Activated CD4-positive, alpha-beta T cell treated with anti-CD3 and anti-CD28 coated beads, Interleukin-2, amount 10 ng/mL, durations not matched to agents 24 days and 14 days (primary cell): ENCODE data around the gene PLXNA4. TPM values are rescaled to one million over a fixed set of nuclear protein-coding genes. Genes with fewer than 3 reads are reported as not detected.
A peak's percentile ranks its signal among the peaks of the same experiment; 100 is the strongest.

ENCODE experiments used
- DNase-seq: peaks from one replicate; pipeline ENCODE4 v3.0.0; 2022
- H3K27ac Mint-ChIP-seq: one replicate; pipeline ENCODE4 v1.8.0; 2022; ENCODE audit warnings: mild to moderate bottlenecking, mixed read lengths
- H3K27me3 Mint-ChIP-seq: one replicate; pipeline ENCODE4 v1.8.0; 2022; ENCODE audit warnings: mixed read lengths
- H3K36me3 Mint-ChIP-seq: one replicate; pipeline ENCODE4 v1.8.0; 2022; ENCODE audit warnings: low read depth, mild to moderate bottlenecking, mixed read lengths
- H3K4me1 Mint-ChIP-seq: one replicate; pipeline ENCODE4 v1.8.0; 2021; ENCODE audit warnings: mixed read lengths
- H3K4me3 Mint-ChIP-seq: one replicate; pipeline ENCODE4 v1.8.0; 2022; ENCODE audit warnings: mild to moderate bottlenecking, moderate library complexity, mixed read lengths
- H3K9me3 Mint-ChIP-seq: one replicate; pipeline ENCODE4 v1.8.0; 2021; ENCODE audit warnings: mixed read lengths
- intact Hi-C: fragments of 100-400 bp; cut with micrococcal nuclease; formaldehyde crosslinking; loops from one replicate; pipeline ENCODE4 v1.15.1; 2023
- total RNA-seq: library from RNA; stranded (reverse); gene quantifications from 2 replicates; pipeline ENCODE4 v1.2.3, GENCODE V29; 2022

The PLXNA4 gene
- total RNA-seq, 1 donor from 2014 or later, result 0.70 TPM

DNA sequence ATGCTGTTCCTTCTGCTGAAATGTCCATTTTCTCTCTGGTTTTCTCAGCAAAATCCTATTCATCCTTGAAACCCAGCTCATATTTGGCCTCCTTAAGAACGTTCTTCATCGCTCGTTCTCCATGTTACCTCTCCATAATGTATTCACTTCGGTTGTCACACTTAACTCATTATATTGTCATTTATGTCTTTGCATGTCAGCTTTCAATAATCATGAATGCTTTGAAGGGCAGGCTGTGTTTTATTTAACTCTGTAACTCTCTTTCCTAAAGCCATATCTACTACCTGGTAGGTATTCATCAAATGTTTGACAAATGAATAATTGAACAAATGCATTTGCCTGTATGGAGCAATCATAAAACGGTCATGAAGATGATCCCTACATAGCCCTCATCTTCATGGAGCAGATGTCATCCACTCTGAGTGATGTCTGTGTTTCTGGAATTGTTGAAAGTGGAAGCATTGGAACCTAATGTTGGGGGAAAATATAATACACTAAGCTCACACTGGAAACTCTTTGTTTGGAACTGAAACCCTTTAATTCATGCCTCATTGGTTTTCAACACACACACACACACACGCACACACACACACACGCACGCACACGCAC lies 303.4 kb downstream of the PLXNA4 start:
- H3K36me3 Mint-ChIP-seq, result no peaks in the 10 kb centered on the region
- no peak overlapping the region for H3K4me3 Mint-ChIP-seq
- H3K27me3 Mint-ChIP-seq, result peaks cover 2% of the 10 kb centered on the region
- no peak for DNase-seq
- no peaks in the 10 kb centered on the region for H3K4me1 Mint-ChIP-seq
- H3K27ac Mint-ChIP-seq, result no peak overlapping the region
- intact Hi-C loops, result no loop called here
- H3K9me3 Mint-ChIP-seq, result no peaks in the 10 kb centered on the region

DNA sequence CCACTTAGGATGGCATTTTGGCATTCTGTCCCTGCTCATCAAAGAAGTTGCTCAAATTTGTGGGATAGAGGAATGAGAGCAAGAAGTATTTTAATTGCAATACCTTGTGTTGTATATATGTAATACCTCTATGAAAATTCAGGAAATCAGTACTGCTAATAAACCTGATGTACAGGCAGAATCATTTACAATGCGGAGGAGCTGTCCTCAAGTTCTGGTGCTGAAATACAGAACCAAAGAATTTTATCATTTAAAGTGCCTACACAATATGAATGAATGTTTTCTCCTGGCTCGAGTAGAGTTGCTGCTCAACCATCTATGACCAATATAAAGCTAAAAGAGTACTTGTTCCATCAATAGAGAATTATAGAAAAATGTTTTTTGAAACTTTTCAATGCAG lies 305.8 kb downstream of the PLXNA4 start:
- no peak overlapping the region for H3K27ac Mint-ChIP-seq
- no peaks in the 10 kb centered on the region for H3K9me3 Mint-ChIP-seq
- peak; percentile 62 for DNase-seq
- peaks cover 2% of the 10 kb centered on the region for H3K27me3 Mint-ChIP-seq
- no peaks in the 10 kb centered on the region for H3K4me1 Mint-ChIP-seq
- no peaks in the 10 kb centered on the region for H3K36me3 Mint-ChIP-seq
- H3K4me3 Mint-ChIP-seq, result no peak overlapping the region
- intact Hi-C loops, result no loop called here

DNA sequence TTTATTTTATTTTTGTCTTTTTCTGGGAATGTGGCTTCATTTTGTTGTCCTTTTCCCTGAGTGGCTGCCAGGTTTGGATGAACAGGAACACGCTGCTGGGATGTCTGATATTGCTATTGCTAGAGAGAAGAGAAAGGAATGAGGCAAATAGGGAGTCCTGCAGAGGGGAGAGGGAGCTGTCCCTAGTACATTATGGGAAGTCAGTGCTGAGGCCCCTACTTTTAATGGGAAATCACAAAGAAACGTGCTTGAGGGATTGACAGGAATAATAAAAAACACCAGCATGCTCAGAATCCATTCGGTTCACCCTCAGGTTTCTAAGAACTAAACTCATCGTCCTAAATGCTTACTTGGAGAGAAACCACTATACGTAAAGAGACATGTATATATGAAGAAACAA lies 306.6 kb downstream of the PLXNA4 start:
- Mint-ChIP-seq H3K36me3 (no peaks in the 10 kb centered on the region), H3K4me3 (no peak overlapping the region), H3K4me1 (no peaks in the 10 kb centered on the region), H3K27me3 (peaks cover 2% of the 10 kb centered on the region), H3K27ac (no peak overlapping the region), H3K9me3 (no peaks in the 10 kb centered on the region)
- no peak for DNase-seq
- intact Hi-C loops, result no loop called here

DNA sequence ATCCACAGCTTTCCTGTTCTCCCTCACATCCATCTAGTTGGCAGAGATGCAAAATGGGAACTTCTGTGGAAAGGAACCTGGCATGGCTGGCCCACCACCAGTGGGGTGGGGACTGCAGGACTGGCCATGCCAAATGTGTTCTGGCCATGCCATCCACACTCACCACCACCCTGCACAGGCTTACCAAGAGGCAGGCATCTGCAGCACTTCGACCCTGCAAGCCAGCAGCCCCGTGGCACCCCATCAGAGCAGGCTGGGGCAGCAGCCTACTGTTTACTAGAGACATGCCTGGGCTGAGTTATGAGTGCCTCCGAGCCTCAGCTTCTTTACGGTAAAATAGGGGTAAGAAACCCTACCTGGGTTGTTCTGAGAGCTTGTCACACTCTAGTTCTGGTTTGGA lies 313.1 kb downstream of the PLXNA4 start:
- Mint-ChIP-seq H3K4me3 (no peak overlapping the region), H3K27ac (no peak overlapping the region), H3K27me3 (no peaks in the 10 kb centered on the region), H3K36me3 (no peaks in the 10 kb centered on the region), H3K9me3 (no peaks in the 10 kb centered on the region), H3K4me1 (no peaks in the 10 kb centered on the region)
- intact Hi-C loops, result no loop called here
- DNase-seq, result no peak

DNA sequence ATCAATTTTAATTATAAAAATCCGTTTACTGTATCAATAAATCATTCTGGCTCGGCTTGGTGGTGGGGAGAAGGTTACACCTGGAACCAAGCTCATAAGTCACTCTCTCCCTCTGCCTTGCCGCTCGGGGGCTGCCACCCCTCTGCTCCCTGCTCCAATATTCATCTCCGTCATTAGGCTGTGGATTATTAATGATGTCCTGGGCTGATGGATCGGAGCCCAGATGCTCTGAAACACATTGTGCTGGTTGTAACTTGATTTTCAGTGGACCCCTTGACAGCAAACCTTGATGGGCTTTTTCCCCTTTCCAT lies 314.2 kb downstream of the PLXNA4 start:
- Mint-ChIP-seq H3K27ac (no peak overlapping the region), H3K9me3 (no peaks in the 10 kb centered on the region), H3K36me3 (no peaks in the 10 kb centered on the region), H3K27me3 (no peaks in the 10 kb centered on the region), H3K4me1 (no peaks in the 10 kb centered on the region), H3K4me3 (no peak overlapping the region)
- intact Hi-C loops, result no loop called here
- DNase-seq, result no peak

DNA sequence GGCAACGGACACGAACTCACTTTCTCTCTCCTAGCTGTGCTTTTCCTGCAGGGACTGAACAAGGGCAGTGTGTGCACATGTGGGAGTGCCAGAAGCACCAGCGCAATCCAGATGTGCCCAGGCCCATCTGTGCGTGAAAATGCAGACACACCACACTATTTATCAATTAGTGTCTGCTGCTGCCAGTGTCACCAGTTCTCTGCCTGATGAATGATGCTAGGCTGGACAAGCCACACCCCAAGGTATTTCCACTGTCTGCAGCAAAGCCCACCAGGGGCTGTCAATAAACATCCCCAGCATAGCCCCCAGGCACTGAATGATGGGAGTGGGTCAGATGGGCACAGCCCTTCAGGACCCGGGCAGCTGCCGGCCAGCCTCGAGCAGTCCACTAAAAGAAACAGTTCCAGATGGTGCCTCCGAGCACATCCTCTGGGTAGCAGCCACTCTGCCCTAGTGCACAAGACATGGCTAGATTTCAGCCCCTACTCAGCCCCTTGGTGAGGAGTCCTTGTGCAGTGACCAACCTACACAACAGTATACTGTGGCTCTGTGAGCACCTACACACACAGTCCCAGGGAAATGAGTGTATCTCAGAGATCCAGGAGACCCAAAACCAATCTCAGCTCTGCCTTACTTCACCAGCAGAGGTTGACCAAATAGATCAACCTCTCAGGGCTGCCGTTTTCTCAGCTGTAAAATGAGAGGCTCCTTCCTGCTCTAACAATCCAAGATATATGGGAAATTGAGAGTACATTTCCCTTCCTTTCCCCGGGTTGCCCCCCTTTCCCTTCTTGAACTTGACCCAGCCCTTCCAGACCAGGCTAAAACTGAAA lies 314.7 kb downstream of the PLXNA4 start:
- intact Hi-C loops, result no loop called here
- H3K4me1 Mint-ChIP-seq, result no peaks in the 10 kb centered on the region
- H3K36me3 Mint-ChIP-seq, result no peaks in the 10 kb centered on the region
- no peak overlapping the region for H3K27ac Mint-ChIP-seq
- H3K9me3 Mint-ChIP-seq, result no peaks in the 10 kb centered on the region
- no peaks in the 10 kb centered on the region for H3K27me3 Mint-ChIP-seq
- DNase-seq, result no peak
- no peak overlapping the region for H3K4me3 Mint-ChIP-seq

DNA sequence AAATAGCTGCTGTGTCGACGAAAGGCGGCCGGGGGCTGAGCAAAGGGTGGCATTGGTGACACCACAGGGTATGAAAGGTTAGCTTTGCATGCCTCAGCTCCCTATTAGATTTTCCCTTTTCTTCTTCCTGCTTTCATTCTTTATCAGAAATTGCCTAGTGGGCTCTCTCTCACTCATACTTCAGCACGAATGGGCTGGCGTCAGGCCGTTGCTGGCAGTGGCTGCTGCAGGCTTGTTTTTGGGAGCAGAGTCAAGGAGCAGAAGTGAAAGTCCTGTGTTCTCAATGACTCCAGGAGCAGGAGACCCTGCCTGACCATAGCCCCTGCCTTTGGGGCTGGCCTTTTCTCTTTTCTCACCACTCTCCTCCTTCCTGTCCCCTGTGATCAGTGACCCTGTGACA lies 318.0 kb downstream of the PLXNA4 start:
- no peak for DNase-seq
- H3K4me1 Mint-ChIP-seq, result no peaks in the 10 kb centered on the region
- no peak overlapping the region for H3K4me3 Mint-ChIP-seq
- H3K9me3 Mint-ChIP-seq, result no peaks in the 10 kb centered on the region
- intact Hi-C loops, result no loop called here
- H3K27ac Mint-ChIP-seq, result no peak overlapping the region
- no peaks in the 10 kb centered on the region for H3K36me3 Mint-ChIP-seq
- no peaks in the 10 kb centered on the region for H3K27me3 Mint-ChIP-seq

DNA sequence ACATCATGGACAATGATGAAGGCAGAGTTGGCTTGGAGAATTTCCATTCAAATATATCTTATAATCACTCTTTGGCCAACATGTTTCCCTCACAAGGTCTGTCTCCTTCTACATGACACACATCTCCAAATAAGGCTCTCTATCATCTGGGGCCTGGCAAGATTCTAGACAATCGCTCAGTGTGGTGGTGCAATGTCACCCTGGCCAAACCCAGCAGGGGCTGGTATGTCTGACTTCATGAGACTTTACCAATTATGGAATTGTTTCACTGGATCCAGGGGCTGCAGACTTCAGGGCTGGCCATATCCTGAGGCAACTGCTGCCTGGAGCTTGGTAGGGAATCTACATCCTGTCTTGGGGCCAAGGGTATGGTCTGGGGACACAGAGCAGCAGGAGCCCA lies 319.0 kb downstream of the PLXNA4 start:
- no peaks in the 10 kb centered on the region for H3K9me3 Mint-ChIP-seq
- no peak overlapping the region for H3K27ac Mint-ChIP-seq
- no peak for DNase-seq
- intact Hi-C loops, result no loop called here
- H3K4me3 Mint-ChIP-seq, result no peak overlapping the region
- H3K27me3 Mint-ChIP-seq, result no peaks in the 10 kb centered on the region
- H3K4me1 Mint-ChIP-seq, result no peaks in the 10 kb centered on the region
- no peaks in the 10 kb centered on the region for H3K36me3 Mint-ChIP-seq

DNA sequence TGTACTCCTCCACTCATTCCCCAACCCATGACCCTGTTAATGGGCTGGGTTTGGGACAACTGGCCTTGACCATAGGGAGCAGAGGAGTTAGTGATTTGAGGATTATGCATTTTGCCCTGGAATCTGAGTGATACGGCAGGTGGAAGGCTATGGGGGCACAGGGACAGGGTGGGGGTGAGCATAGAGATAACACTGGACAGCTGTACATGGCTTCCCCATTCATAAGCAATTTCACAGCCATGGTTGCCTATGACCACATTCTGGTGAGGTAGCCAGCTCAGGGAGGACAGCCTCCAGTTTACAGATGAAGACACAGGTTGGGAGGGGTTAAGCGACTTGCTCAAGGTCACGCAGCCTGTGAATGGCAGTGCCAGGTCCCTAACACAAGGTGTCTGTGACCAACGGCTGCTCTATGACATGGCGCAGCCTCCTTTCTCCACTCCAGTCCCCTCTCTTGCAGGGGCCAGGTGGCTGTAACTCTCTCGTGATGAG lies 319.5 kb downstream of the PLXNA4 start:
- no peak for DNase-seq
- Mint-ChIP-seq H3K4me3 (no peak overlapping the region), H3K36me3 (no peaks in the 10 kb centered on the region), H3K27ac (no peak overlapping the region), H3K4me1 (no peaks in the 10 kb centered on the region), H3K27me3 (peaks cover 2% of the 10 kb centered on the region), H3K9me3 (no peaks in the 10 kb centered on the region)
- intact Hi-C loops, result no loop called here

DNA sequence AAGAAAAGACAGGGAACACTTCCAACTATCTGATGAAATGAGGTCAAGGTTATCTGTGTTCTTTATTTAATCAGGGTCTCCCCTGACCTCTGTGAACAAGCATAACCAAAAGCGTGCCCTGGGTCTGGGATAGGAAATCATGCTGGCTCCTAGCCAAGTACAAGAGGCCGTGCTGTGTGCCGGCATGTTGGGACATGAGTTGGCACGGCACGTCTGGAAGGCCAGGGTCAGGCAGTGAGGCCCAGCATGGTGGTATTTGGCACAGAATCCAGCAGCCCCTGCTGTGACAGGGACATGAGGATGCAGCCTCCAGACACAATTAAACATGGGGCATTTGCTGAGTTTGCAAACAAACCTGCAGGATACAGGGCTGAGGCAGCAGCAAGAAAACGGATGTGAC lies 320.4 kb downstream of the PLXNA4 start:
- intact Hi-C loops, result no loop called here
- Mint-ChIP-seq H3K36me3 (no peaks in the 10 kb centered on the region), H3K27ac (no peak overlapping the region), H3K4me1 (no peaks in the 10 kb centered on the region), H3K4me3 (no peak overlapping the region), H3K9me3 (no peaks in the 10 kb centered on the region), H3K27me3 (peaks cover 4% of the 10 kb centered on the region)
- no peak for DNase-seq

DNA sequence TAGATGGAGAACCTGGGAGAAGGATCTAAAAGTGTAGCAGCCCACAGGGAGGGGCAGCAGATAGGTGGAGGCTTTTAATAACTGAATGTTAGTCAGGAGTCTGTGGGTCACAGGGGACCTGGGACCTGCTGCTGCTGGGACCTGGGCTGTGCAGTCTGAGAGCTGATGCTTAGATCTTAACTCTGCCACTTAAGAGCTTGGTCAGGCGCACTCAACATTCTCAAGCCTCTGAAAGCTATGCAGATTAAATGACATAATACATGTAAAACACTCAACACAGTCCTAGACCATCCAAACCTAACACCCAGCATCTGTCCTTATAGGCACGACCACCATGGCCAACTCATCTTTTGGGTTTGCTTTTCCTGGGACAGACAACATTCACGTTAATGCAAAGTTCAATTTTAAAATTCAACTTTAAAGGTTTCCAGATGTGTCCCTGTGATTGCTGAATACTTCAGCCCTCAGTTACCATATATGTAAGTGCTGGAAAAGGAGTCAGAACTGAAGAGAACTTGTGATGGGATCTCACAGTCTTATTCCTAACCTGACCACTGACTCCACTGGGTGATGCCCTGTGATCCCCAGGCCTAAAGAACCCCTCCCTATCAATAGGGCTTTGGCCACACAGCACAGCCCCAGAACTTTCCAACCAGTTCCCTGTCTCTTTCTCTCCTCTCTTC lies 321.0 kb downstream of the PLXNA4 start:
- intact Hi-C loops, result no loop called here
- H3K9me3 Mint-ChIP-seq, result no peaks in the 10 kb centered on the region

DNA sequence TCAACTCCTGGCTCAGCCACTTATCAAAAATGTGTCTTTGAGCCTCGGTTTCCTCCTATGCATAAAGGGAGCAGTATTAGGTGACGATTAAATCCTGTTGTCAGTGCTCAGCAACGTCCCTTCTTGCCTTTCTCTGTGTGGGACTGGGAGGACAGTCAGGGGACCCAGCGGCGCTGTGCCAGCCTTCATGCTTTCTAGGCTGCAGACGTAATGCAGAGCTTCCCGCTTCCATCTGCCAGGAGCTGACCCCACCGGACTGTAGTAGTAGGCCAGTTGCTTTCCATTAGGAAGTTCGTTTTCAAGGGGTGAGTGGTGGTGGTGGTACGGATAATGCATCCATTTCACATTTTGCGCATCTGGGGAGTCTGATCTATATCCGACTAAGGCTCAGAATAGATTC lies 321.8 kb downstream of the PLXNA4 start:
- Mint-ChIP-seq H3K9me3 (no peaks in the 10 kb centered on the region), H3K36me3 (no peaks in the 10 kb centered on the region), H3K27me3 (peaks cover 8% of the 10 kb centered on the region), H3K4me3 (no peak overlapping the region), H3K27ac (no peak overlapping the region), H3K4me1 (no peaks in the 10 kb centered on the region)
- intact Hi-C loops, result no loop called here
- no peak for DNase-seq

More for the DNA sequence above, 321.0 kb downstream of the PLXNA4 start:
- Mint-ChIP-seq H3K4me1 (no peaks in the 10 kb centered on the region), H3K27ac (no peak overlapping the region), H3K27me3 (peaks cover 6% of the 10 kb centered on the region), H3K4me3 (no peak overlapping the region), H3K36me3 (no peaks in the 10 kb centered on the region)
- DNase-seq, result no peak

DNA sequence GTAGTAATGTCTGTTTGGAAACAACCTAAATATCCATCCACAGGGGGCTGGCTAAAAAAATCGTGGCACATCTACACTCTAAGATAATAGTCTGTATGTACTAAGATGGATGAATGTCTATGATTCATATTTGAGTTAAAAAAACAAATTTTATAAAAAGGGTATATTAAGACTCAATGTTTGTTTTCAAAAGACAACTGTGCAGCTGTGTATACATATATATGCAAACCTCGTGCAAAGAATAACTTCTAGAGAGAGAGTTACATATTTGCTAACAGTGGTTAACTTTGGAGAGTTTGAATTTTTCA lies 323.5 kb downstream of the PLXNA4 start:
- H3K27ac Mint-ChIP-seq, result no peak overlapping the region
- peaks cover 8% of the 10 kb centered on the region for H3K27me3 Mint-ChIP-seq
- H3K4me1 Mint-ChIP-seq, result no peaks in the 10 kb centered on the region
- H3K9me3 Mint-ChIP-seq, result no peaks in the 10 kb centered on the region
- DNase-seq, result no peak
- intact Hi-C loops, result no loop called here
- H3K4me3 Mint-ChIP-seq, result no peak overlapping the region
- no peaks in the 10 kb centered on the region for H3K36me3 Mint-ChIP-seq

DNA sequence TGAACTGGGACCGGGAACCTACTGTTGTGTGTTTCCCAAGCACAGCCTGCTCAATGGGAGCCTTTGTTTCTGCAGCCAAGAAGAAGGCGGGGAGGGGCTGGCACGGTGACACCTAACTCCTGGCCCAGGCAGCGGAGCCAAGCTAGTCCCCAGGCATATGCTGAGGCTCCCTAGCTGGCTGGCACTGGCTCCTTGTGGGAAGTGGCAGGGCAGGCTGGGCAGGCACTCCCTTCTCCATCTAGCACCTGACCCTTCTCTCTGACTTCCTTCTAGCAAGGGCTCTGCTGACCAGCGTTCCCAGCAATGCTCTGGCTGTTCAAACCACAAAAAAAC lies 325.0 kb downstream of the PLXNA4 start:
- no peak for DNase-seq
- Mint-ChIP-seq H3K36me3 (no peaks in the 10 kb centered on the region), H3K27ac (no peak overlapping the region), H3K27me3 (peaks cover 8% of the 10 kb centered on the region), H3K9me3 (no peaks in the 10 kb centered on the region), H3K4me3 (no peak overlapping the region), H3K4me1 (no peaks in the 10 kb centered on the region)
- intact Hi-C loops, result no loop called here
